IPS DF 19.7 (cell line): ENCODE data around the gene ATOX1.
"Not testable (repeated sequence)": the region's sequence is repeated elsewhere in the genome, so short reads cannot be mapped to it uniquely, and the experiment has no call there.

ENCODE experiments used
- DNase-seq: peaks from one replicate; pipeline ENCODE4 v3.0.0-alpha.2; 2013; ENCODE audit warnings: low read depth, low spot score

Gene ATOX1

GRCh38 chr5:151698081-151698480, 60.4 kb downstream of the ATOX1 start:
- DNase-seq = not testable (repeated sequence)

- no peak for DNase-seq
These were observed 61.0 kb downstream of the ATOX1 start for GRCh38 chr5:151697452-151697851.

DNA sequence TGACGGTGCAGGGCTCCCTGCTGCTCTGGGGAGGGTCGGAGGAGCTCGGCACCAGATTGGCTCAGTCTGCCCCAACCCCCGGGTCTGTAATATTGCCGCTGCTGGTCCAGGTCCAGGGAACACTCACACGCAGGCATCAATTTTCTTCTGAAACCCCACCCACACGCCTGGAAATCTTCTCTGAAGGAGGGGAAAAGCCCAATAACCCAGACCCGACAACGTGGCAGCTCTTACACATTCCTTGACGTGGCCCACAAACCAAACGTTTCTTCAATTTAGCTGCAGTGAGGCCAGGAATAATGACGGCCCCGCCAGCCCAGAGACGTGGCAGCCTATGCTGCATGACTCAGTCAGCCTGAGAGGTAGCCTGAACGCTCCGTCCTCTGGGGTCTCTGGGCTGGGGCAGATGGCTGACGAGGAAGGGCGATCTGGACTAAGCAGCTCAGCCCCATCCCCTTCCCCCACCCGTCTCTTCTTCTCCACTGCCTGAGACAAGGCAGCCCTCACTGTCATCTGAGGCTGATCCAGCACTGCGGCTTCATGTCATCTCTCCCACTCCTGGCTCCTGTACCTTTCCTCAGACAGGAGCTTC, 61.9 kb downstream of the ATOX1 start:
- no peak for DNase-seq

DNA sequence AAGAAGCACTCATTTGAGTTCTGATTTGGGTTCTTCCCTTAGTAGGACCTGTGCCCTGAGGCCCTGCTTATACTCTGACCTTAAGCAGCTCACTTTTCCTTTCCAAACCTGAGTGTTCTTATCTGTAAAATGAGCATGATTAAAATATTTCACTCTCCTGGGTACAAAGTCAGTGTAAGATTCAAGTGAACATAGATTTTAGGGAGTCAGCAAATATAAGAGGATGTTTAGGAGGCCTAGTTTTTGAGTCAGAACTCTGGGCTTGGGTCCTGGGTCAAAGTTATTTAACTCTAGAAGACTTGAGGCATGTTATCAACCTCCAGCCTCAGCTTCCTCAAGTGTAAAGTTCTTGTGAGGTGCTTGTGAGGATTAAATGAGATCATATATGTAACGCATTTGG, 63.0 kb downstream of the ATOX1 start:
- no peak for DNase-seq

DNA sequence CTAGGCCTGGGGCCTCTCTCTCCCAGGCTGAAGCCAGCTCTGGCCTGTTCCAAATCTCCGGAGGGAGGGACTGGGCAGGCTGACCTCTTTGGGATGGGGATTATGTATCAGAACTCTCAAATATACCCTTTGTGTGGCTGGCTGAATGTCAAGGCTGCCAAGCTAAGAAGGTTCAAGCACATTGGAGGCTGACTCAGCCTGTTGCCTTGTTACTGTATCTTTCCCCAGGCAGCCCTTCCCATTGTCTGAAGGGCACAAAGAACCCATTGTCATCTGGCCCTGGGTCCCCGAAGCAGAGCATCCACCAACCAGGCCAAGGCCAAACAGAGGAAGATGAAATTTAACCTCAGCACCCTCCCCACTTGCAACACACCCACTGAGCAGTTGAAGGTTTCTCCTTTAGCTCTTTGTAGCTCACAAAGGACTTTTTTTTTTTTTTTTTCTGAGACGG, 64.4 kb downstream of the ATOX1 start:
- no peak for DNase-seq
